ENCODE results near the gene CEP43. TPM values are rescaled to one million over a fixed set of nuclear protein-coding genes. Genes with fewer than 3 reads are reported as not detected.

CEP43 gene, protein sequence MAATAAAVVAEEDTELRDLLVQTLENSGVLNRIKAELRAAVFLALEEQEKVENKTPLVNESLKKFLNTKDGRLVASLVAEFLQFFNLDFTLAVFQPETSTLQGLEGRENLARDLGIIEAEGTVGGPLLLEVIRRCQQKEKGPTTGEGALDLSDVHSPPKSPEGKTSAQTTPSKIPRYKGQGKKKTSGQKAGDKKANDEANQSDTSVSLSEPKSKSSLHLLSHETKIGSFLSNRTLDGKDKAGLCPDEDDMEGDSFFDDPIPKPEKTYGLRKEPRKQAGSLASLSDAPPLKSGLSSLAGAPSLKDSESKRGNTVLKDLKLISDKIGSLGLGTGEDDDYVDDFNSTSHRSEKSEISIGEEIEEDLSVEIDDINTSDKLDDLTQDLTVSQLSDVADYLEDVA
- 11.7 and 12.4 TPM in 2 replicates for total RNA-seq

DNA sequence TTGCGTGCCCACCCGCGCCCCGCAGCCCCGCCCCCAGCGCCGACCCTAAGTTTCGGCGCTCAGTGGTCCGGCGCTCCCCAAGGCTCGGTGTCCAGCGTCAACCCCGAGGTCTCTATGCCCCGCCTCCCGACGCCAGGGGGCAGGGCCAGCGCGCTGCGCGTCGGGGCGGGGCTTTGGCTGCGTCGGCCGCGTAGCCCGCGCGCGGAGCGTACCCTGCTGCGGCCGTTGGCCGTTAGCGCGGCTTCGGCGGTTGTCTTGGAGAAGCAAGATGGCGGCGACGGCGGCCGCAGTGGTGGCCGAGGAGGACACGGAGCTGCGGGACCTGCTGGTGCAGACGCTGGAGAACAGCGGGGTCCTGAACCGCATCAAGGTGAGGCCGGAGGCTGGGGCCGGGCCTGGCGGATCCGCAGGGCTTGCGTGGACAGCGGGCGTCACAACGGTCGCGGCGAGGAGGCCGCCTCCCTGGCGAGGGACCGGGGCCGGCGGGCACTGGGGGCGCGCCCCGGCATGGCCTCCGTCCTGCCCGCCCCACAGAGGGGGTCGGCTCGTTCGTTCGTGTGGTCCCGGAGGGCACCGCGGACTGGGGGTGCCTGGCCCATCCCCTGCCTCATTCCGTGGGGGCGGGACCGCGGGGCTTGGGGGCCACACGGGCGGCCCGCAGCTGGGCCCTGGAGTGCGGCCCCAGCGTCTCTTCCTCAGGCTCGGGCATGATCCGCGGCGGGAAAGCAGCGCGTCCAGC lies at the start of gene CEP43:
Gene CEP43, plus strand, starts transcription at position 253 of the 739 bp plus-strand sequence. Its CDS starts 16 bp downstream, at position 269.

DNA sequence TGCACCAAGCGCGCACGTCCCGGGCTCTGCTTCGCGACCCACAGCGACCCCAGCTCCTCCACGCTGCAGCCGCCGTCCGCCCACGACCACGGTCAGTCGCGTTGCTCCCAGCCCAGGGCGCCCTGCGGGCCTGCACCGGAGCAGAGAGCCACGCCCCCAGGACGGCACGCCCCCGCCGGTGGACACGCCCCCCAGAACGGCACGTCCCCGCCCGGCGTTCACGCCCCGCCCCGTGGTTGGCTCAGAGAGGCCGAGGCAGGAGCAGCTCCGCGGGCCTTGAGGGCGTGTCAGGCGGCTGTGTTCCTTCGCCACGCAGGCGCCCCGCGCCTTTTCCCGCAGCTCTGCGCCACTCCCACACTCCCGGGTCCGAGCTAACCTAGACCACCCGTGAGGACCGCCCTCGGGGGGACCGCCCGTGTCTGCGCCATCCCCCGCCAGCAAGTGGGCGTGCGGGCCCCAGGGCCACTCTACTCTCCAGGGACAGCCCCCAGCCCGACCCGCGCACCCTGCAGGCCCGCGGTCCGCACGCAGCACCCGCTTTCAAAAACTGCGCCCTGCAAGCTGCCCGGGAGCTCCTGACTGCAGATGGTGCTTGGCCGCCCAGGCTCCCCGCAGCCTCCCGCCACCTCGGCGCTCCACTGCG lies 42.6 kb upstream of the CEP43 start, which contains the start of gene RNASET2:
Gene RNASET2, minus strand, starts transcription at position 107 of the 643 bp plus-strand sequence. CDS start 368 bp downstream, outside the sequence.

Other genes with a start within 250 kb of the CEP43 start
- gene RNASET2, start 42.8 kb upstream of the CEP43 start, total RNA-seq: 23.6 and 41.1 TPM in 2 replicates
- not detected in 2 replicates for gene CCR6, start 123.7 kb downstream of the CEP43 start, total RNA-seq
- not detected in 2 replicates for gene GPR31, start 158.6 kb downstream of the CEP43 start, total RNA-seq